ENCODE data around the gene KCTD6.
"Not testable (repeated sequence)": the region's sequence is repeated elsewhere in the genome, so short reads cannot be mapped to it uniquely, and the experiment has no call there.

KCTD6 gene

GRCh38 chr3:58526515-58526957 lies 34.6 kb downstream of the KCTD6 start:
- Mint-ChIP-seq H3K27me3 (ENCODE audit: low read depth) (no peaks in the 10 kb centered on the region), H3K4me3 (no peak overlapping the region), H3K36me3 (ENCODE audit: low read depth) (no peaks in the 10 kb centered on the region), H3K9me3 (no peaks in the 10 kb centered on the region), H3K27ac (no peak overlapping the region), H3K4me1 (ENCODE audit: low read depth) (no peaks in the 10 kb centered on the region)

- H3K4me1 Mint-ChIP-seq (ENCODE audit: low read depth); H3K27me3 Mint-ChIP-seq (ENCODE audit: low read depth); H3K36me3 Mint-ChIP-seq (ENCODE audit: low read depth); H3K4me3 Mint-ChIP-seq; H3K27ac Mint-ChIP-seq; H3K9me3 Mint-ChIP-seq: not testable (repeated sequence)
Observed at GRCh38 chr3:58527440-58527839, 35.5 kb downstream of the KCTD6 start.

- Mint-ChIP-seq H3K27me3 (ENCODE audit: low read depth) (peaks cover 4% of the 10 kb centered on the region), H3K36me3 (ENCODE audit: low read depth) (no peaks in the 10 kb centered on the region), H3K4me1 (ENCODE audit: low read depth) (peaks cover 6% of the 10 kb centered on the region), H3K4me3 (no peak overlapping the region), H3K9me3 (no peaks in the 10 kb centered on the region), H3K27ac (no peak overlapping the region)
Observed at GRCh38 chr3:58528629-58529028, 36.7 kb downstream of the KCTD6 start.

DNA sequence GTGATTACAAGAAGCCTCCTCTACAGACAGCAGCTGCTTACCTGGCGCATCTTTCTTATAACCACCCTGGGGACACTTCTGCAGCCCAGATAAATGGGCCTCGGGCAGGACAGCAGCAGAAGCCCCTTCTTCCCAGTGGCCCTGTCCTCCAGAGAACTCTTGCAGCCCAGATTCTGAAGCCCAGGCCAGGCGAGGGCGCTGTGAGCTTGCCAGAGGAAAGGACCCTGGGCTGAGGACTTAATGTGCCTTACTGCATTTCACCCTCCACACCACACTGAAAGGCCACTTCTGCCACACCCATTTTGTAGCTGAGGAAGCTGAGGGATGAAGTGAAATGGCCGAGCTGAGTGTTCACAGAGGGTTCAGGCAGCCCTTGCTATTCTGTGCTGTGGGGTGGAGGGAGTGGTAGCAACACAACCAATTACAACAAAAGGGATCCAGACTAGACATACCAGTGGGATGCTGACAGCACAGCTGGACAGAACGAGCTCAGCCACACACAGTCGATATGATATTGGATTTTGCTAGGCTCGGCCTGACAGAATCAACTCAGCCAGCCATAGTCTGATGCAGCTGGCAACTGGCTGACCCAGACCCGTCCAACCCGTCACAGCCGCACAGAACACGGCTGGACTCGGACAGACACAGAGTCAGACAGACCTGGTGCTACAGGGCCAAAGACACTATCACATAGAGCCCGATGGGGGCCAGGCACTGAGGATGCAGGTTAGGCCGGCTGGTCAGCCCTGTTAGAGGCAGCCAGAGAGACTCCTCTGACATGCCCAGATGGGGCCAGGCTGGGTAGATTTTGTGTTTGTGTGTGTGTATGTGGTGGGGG lies 37.8 kb downstream of the KCTD6 start:
- H3K9me3 Mint-ChIP-seq = no peaks in the 10 kb centered on the region
- H3K27ac Mint-ChIP-seq = no peak overlapping the region
- H3K4me1 Mint-ChIP-seq (ENCODE audit: low read depth) = peaks cover 6% of the 10 kb centered on the region
- H3K27me3 Mint-ChIP-seq (ENCODE audit: low read depth) = peaks cover 4% of the 10 kb centered on the region
- no peaks in the 10 kb centered on the region for H3K36me3 Mint-ChIP-seq (ENCODE audit: low read depth)
- H3K4me3 Mint-ChIP-seq = no peak overlapping the region

- Mint-ChIP-seq H3K4me3 (no peak overlapping the region), H3K9me3 (no peaks in the 10 kb centered on the region), H3K4me1 (ENCODE audit: low read depth) (peaks cover 6% of the 10 kb centered on the region), H3K36me3 (ENCODE audit: low read depth) (no peaks in the 10 kb centered on the region), H3K27me3 (ENCODE audit: low read depth) (peaks cover 4% of the 10 kb centered on the region), H3K27ac (no peak overlapping the region)
Observed at GRCh38 chr3:58530354-58530865, 38.5 kb downstream of the KCTD6 start.

GRCh38 chr3:58531555-58531954 lies 39.7 kb downstream of the KCTD6 start:
- peaks cover 4% of the 10 kb centered on the region for H3K27me3 Mint-ChIP-seq (ENCODE audit: low read depth)
- no peak overlapping the region for H3K4me3 Mint-ChIP-seq

GRCh38 chr3:58531956-58532355 lies 40.1 kb downstream of the KCTD6 start:
- Mint-ChIP-seq H3K4me1 (ENCODE audit: low read depth) (peaks cover 6% of the 10 kb centered on the region), H3K27ac (no peak overlapping the region), H3K27me3 (ENCODE audit: low read depth) (peaks cover 4% of the 10 kb centered on the region), H3K36me3 (ENCODE audit: low read depth) (no peaks in the 10 kb centered on the region), H3K9me3 (no peaks in the 10 kb centered on the region), H3K4me3 (no peak overlapping the region)

More at GRCh38 chr3:58531555-58531954, 39.7 kb downstream of the KCTD6 start:
- H3K36me3 Mint-ChIP-seq (ENCODE audit: low read depth) = no peaks in the 10 kb centered on the region
- no peaks in the 10 kb centered on the region for H3K9me3 Mint-ChIP-seq
- H3K4me1 Mint-ChIP-seq (ENCODE audit: low read depth) = peaks cover 6% of the 10 kb centered on the region
- no peak overlapping the region for H3K27ac Mint-ChIP-seq

DNA sequence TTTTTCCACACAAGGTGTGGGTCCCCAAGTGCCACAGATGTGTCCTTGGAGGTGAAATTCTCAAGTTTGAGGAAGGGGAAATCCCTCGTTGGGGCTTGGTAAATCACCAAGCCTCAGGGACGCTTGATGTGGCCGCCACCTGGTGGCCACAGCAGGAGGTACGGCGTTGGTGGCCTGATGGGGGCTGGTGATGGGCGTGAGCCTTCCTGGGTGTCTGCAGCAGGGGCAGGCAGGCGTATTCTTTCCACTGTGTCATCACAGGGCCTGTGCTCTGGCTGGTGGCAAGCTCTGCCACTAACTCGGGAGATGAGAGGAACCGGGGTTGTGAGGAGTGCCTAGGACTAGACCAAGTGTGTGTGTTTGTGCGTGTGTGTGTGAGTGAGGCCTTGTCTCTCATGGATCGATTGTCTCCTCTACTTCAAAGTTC lies 40.9 kb downstream of the KCTD6 start:
- Mint-ChIP-seq H3K9me3 (no peaks in the 10 kb centered on the region), H3K4me3 (no peak overlapping the region), H3K27me3 (ENCODE audit: low read depth) (peaks cover 4% of the 10 kb centered on the region), H3K4me1 (ENCODE audit: low read depth) (peaks cover 6% of the 10 kb centered on the region), H3K36me3 (ENCODE audit: low read depth) (no peaks in the 10 kb centered on the region), H3K27ac (no peak overlapping the region)

DNA sequence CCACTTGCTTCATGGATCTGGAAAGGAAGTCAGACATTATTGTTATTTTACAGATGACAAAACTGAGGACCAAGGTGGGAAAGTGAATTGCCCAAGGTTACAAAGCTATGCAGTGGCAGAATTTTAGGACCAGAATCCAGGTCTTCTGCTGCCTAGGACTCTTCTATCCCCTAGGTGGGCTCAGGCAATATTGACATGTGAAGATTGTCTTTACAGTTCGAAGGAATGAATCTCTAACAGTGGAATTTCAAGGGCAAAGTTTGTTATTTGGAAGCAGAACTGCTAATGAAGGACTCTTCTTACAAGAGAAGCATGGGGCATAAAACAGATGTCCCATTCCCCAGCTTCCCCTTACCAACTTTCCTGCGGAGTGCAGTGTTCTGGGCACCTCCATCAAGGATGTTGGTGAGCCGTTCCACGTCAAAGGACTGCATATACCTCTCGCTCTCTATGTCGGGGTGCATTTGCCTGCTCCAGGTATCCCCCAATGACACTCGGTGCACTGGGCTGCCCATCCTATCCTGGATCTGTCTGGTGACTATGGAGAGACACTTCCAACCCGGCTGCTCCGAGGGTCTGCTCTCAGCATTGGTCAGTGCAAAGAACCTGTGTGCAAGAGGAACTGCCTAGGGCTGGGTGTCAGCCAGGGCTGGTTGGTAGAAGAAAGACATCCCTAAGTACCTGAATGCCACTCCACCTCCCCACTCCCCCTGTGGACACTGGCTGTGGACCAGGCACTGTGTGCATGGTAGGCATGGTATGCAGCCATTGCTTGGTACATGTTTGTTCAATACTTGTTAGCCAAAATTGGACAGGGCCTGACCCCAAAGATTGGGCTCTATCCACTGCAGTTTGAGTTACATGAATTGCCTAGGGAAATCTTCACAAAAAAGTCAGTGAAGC lies 42.9 kb downstream of the KCTD6 start:
- peaks cover 6% of the 10 kb centered on the region for H3K4me1 Mint-ChIP-seq (ENCODE audit: low read depth)
- no peaks in the 10 kb centered on the region for H3K36me3 Mint-ChIP-seq (ENCODE audit: low read depth)
- H3K9me3 Mint-ChIP-seq = no peaks in the 10 kb centered on the region
- no peak overlapping the region for H3K27ac Mint-ChIP-seq
- no peak overlapping the region for H3K4me3 Mint-ChIP-seq
- peaks cover 9% of the 10 kb centered on the region for H3K27me3 Mint-ChIP-seq (ENCODE audit: low read depth)

DNA sequence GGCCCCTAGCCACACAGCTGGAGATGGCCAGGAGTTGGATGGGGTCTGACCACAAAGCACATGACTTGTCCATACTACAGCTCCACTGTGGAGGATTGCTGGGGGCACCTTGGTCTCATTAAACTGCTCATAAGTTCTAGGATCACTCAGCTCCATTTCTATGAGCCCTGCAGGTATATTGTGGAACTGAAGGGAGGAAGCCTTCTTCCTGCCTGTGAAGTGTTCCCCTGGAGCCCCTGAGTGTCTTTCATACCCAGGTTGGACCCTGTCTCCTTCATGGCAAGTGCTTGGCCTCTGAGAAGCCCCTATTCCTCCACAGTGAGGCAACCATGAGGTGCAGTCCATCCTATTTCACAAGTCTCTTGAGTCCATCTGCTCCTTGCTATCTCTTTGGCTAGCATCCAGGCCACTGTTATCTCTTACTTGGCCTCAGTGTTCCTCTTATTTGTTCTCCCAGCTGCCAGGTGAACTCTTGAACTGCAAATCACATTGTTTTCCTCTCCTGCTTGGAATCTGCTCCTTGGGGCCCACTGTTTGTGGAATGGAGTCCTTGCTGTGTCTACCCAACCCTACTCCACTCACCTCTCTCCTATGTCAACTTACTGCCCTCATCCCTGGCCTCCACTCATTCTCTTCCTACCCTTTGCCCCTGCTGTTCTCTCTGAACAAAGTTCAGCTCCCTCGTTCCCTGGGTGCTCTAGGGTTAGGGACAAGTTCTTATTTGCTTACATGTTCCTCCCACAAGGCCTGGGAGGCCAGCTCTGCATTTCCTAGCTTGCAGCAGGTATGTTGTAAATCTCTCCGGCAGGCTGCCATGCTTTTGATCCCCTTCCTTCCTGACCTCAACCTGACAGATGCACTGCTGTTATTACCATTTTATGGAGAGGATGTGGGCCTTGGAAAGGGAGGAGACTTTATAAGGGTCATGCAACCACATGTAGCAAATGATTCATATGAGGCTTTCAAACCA lies 43.9 kb downstream of the KCTD6 start:
- Mint-ChIP-seq H3K4me3 (no peak overlapping the region), H3K9me3 (no peaks in the 10 kb centered on the region), H3K36me3 (ENCODE audit: low read depth) (no peaks in the 10 kb centered on the region), H3K27me3 (ENCODE audit: low read depth) (peaks cover 9% of the 10 kb centered on the region), H3K4me1 (ENCODE audit: low read depth) (peaks cover 6% of the 10 kb centered on the region), H3K27ac (no peak overlapping the region)

DNA sequence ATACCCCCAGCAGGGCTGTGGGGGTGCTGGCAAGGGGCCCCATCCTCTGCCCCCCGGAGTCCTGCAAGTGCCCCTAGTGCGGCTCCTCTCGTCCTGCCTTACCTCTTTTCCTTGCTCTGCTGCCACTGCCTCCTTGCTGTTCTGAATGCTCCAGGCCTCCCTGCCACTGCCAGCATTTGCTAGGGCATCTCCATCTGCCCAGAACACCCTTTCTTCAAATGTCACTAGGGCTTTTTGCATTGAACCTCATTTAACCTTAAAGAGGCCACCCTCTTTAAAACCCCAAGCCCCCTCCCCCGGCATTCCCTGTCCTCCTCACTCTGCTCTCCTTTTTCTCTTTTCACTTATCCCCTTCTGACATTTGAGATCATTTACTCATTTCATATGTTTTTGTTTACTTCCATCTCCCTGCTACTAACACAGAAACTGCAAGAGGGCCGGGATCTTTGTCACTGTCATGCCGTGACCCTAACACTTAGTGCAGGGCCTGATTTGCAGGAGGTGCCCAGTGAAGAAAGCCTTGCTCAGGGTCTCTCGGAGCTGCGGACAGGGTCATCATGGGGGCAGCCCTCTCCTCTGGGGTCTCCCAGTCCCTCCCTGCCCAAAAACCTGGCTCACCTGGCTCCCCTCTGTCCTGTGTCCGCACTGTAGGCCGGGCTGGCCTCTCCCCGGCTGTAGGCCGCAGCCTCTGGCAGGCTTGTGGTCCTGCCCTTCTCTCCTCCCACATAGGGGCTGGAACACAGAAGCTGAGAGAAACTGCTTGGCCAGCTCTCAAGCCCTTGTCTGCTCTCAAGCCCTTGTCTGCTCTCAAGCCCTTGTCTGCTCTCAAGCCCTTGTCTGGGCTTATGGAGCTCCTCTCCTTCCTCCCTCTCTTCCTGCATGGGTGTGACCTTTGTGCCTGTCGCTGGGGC lies 44.9 kb downstream of the KCTD6 start, which contains the start of gene ACOX2:
TSS of gene ACOX2 (minus strand) at position 690 of the 911 bp plus-strand sequence. CDS start 2,084 bp downstream, outside the sequence.
- H3K4me1 Mint-ChIP-seq (ENCODE audit: low read depth) = peaks cover 6% of the 10 kb centered on the region
- H3K27me3 Mint-ChIP-seq (ENCODE audit: low read depth) = peaks cover 14% of the 10 kb centered on the region
- no peak within 1 kb of the TSS for H3K4me3 Mint-ChIP-seq
- H3K9me3 Mint-ChIP-seq = no peaks in the 10 kb centered on the region
- no peaks in the 10 kb centered on the region for H3K36me3 Mint-ChIP-seq (ENCODE audit: low read depth)
- no peak within 1 kb of the TSS for H3K27ac Mint-ChIP-seq

GRCh38 chr3:58537412-58538301 lies 45.8 kb downstream of the KCTD6 start:
- H3K4me3 Mint-ChIP-seq = no peak overlapping the region
- no peaks in the 10 kb centered on the region for H3K36me3 Mint-ChIP-seq (ENCODE audit: low read depth)
- H3K4me1 Mint-ChIP-seq (ENCODE audit: low read depth) = peaks cover 5% of the 10 kb centered on the region
- peaks cover 17% of the 10 kb centered on the region for H3K27me3 Mint-ChIP-seq (ENCODE audit: low read depth)
- H3K9me3 Mint-ChIP-seq = no peaks in the 10 kb centered on the region
- H3K27ac Mint-ChIP-seq = no peak overlapping the region

Measured in T-helper 1 cell treated with Interleukin-12 subunit alpha and Interleukin-12 subunit beta and Interleukin-4 antibody, amounts not matched to agents 30 μg/mL and 1 μg/mL, for 36 hours (primary cell).